ENCODE measurements around the gene TAF8. TPM values are rescaled to one million over a fixed set of nuclear protein-coding genes. Genes with fewer than 3 reads are reported as not detected.

The TAF8 gene
- polyA plus RNA-seq, 1 of the 3 experiments (the other 2 are of a cell fraction), result 27.8 TPM

- no peaks in the 10 kb centered on the region for H3K27me3 ChIP-seq (ENCODE audit: insufficient read depth)
- POLR2A ChIA-PET, result no interaction called here
- CTCF ChIA-PET, result interaction anchor here (0.6 to 1.6 kb wide), 18 partner anchors 9 to 80 kb away, joined by 3 to 7 read pairs (median 3); a partner anchor contains a TSS
Measured at GRCh38 chr6:42136508-42137193, 86.3 kb downstream of the TAF8 start.

More at GRCh38 chr6:42136508-42137193, 86.3 kb downstream of the TAF8 start:
- Histone ChIP-seq H2AFZ (ENCODE audit: low read depth) (peak overlapping the region; percentile 88), H3K79me2 (ENCODE audit: insufficient read depth) (no peaks in the 10 kb centered on the region), H3K36me3 (replicated peaks in 1 of 2; ENCODE audit: control insufficient read depth in 1 of 2, insufficient read depth in 2 of 2, low read length in 1 of 2) (no peaks in the 10 kb centered on the region), H3K9me2 (no peaks in the 10 kb centered on the region), H3K9ac (peak overlapping the region; percentile 32; the same call in 1 of the 2 replicates), H3K4me2 (peak overlapping the region; percentile 52), H3K4me1 (ENCODE audit: control insufficient read depth in 1 of 2, insufficient read depth in 2 of 2, low read depth in 1 of 2, low read length in 1 of 2) (peaks cover 19 to 34% of the 10 kb centered on the region in 2 experiments; a peak in 3 of 4 replicates), H3F3A (replicated peaks; ENCODE audit: insufficient read depth) (no peaks in the 10 kb centered on the region), H3K27ac (ENCODE audit: low read depth in 2 of 2, low read length in 1 of 2) (peak overlapping the region; percentile 52 to 69), H3K9me3 (no peaks in the 10 kb centered on the region), H4K20me1 (ENCODE audit: insufficient read depth) (no peaks in the 10 kb centered on the region), H3K4me3 (ENCODE audit: low read depth in 2 of 2, low read length in 1 of 2) (no peak overlapping the region; a peak in 1 of 4 replicates)
- TF ChIP-seq GATA2 (CRISPR knock-in tag; IDR thresholded peaks at IDR 0.05) (no peak), SMC3 (IDR thresholded peaks at IDR 0.05; ENCODE audit: low read depth, low read length) (peak; percentile 26; the same call in 1 of the 2 replicates), EZH2phosphoT487 (IDR thresholded peaks at IDR 0.05; ENCODE audit: borderline replicate concordance, low read depth) (no peak), MEF2A (IDR thresholded peaks at IDR 0.05; ENCODE audit: borderline replicate concordance, low read depth) (no peak), RAD21 (IDR thresholded peaks at IDR 0.05; ENCODE audit: low read length) (peak; percentile 52), NFIC (IDR thresholded peaks at IDR 0.05; ENCODE audit: borderline replicate concordance) (no peak), USF1 (IDR thresholded peaks at IDR 0.05; ENCODE audit: borderline replicate concordance, low read depth) (no peak), FOSL2 (IDR thresholded peaks at IDR 0.05; ENCODE audit: borderline replicate concordance, low read depth) (peak; percentile 64; the same call in 1 of the 2 replicates), FOXJ3 (CRISPR knock-in tag; IDR thresholded peaks at IDR 0.05) (no peak), RCOR1 (IDR thresholded peaks at IDR 0.05; ENCODE audit: low read length) (0 out of 2 replicates have a peak, but pooled peaks have one; percentile 25), TCF12 (IDR thresholded peaks at IDR 0.05) (no peak), JUND (IDR thresholded peaks at IDR 0.05) (no peak; the same call in 1 of the 2 replicates), RFX5 (IDR thresholded peaks at IDR 0.05; ENCODE audit: low read length) (no peak), CHD2 (IDR thresholded peaks at IDR 0.05; ENCODE audit: low read length, partially characterized antibody) (no peak)
- TF ChIP-seq, protein P1, sequence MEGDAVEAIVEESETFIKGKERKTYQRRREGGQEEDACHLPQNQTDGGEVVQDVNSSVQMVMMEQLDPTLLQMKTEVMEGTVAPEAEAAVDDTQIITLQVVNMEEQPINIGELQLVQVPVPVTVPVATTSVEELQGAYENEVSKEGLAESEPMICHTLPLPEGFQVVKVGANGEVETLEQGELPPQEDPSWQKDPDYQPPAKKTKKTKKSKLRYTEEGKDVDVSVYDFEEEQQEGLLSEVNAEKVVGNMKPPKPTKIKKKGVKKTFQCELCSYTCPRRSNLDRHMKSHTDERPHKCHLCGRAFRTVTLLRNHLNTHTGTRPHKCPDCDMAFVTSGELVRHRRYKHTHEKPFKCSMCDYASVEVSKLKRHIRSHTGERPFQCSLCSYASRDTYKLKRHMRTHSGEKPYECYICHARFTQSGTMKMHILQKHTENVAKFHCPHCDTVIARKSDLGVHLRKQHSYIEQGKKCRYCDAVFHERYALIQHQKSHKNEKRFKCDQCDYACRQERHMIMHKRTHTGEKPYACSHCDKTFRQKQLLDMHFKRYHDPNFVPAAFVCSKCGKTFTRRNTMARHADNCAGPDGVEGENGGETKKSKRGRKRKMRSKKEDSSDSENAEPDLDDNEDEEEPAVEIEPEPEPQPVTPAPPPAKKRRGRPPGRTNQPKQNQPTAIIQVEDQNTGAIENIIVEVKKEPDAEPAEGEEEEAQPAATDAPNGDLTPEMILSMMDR (IDR thresholded peaks at IDR 0.05), result peak; percentile 56
- DNase-seq, result peak; percentile 84
- WGBS (ENCODE audit: low lambda C conversion rate), result 37% methylated on average over 14 of the region's 14 CpGs

Small RNA genes within 50 kb of the gene (small RNA-seq; reads per million reads assigned to genes)
- gene RNU6-761P, result 0.17 to 6.8 (median 1.8) reads per million in 7 experiments

Other genes starting within 250 kb of the TAF8 start
- gene USP49, start 155.1 kb upstream of the TAF8 start, polyA plus RNA-seq (2012; rRNA removed), result 2.4 and 3.7 TPM in 2 replicates
- gene MED20, start 129.4 kb upstream of the TAF8 start, polyA plus RNA-seq (2012; rRNA removed), result 25.1 and 29.6 TPM in 2 replicates
- gene BYSL, start 129.0 kb upstream of the TAF8 start, polyA plus RNA-seq (2012; rRNA removed), result 31.1 and 56.0 TPM in 2 replicates
- gene CCND3, start 108.7 kb upstream of the TAF8 start, polyA plus RNA-seq (2012; rRNA removed), result 22.4 and 26.6 TPM in 2 replicates
- not detected in 2 replicates for gene C6orf132, start 92.1 kb downstream of the TAF8 start, polyA plus RNA-seq (2012; rRNA removed)
- 0.77 and 0.88 TPM in 2 replicates for gene GUCA1A, start 122.8 kb downstream of the TAF8 start, polyA plus RNA-seq (2012; rRNA removed)
- gene GUCA1B, start 144.4 kb downstream of the TAF8 start, polyA plus RNA-seq (2012; rRNA removed), result 1.0 and 1.2 TPM in 2 replicates
- gene MRPS10, start 167.3 kb downstream of the TAF8 start, polyA plus RNA-seq (2012; rRNA removed), result 29.8 and 35.5 TPM in 2 replicates

Measured in SK-N-SH (cell line).